Activated CD8-positive, alpha-beta T cell treated with anti-CD3 and anti-CD28 coated beads, Interleukin-2, amount 10 ng/mL, durations not matched to agents 7 days and 5 days (primary cell): ENCODE measurements around the gene RAC2. TPM values are rescaled to one million over a fixed set of nuclear protein-coding genes. Genes with fewer than 3 reads are reported as not detected.
A peak's percentile ranks its signal among the peaks of the same experiment; 100 is the strongest.

Source experiments
- ATAC-seq: fragments of 150-1000 bp; cut with Tn5 transposase; one replicate; pipeline ENCODE4 v1.10.0; 2021; ENCODE audit warnings: moderate library complexity
- CTCF ChIA-PET: fragments of 350-600 bp; sonication (Branson Sonifier 250); formaldehyde crosslinking; loops from one replicate; lab custom pipeline; 2021; ENCODE audit warnings: antibody characterized with exemption; lab: Charles Lee
- POLR2A ChIA-PET: fragments of 350-600 bp; sonication (Branson Sonifier 250); formaldehyde crosslinking; loops from one replicate; lab custom pipeline; 2021; ENCODE audit warnings: antibody characterized with exemption; lab: Charles Lee
- DNase-seq: peaks from one replicate; pipeline ENCODE4 v3.0.0-alpha.2; 2020
- H3K27ac Mint-ChIP-seq: one replicate; pipeline ENCODE4 v1.8.0; 2021; ENCODE audit warnings: mild to moderate bottlenecking, mixed read lengths
- H3K27me3 Mint-ChIP-seq: one replicate; pipeline ENCODE4 v1.8.0; 2021; ENCODE audit warnings: low read depth, mixed read lengths
- H3K36me3 Mint-ChIP-seq: one replicate; pipeline ENCODE4 v1.8.0; 2021; ENCODE audit warnings: low read depth, mixed read lengths
- H3K4me1 Mint-ChIP-seq: one replicate; pipeline ENCODE4 v1.8.0; 2021; ENCODE audit warnings: low read depth, mixed read lengths
- H3K4me3 Mint-ChIP-seq: one replicate; pipeline ENCODE4 v1.8.0; 2021; ENCODE audit warnings: mild to moderate bottlenecking, mixed read lengths
- H3K9me3 Mint-ChIP-seq: one replicate; pipeline ENCODE4 v1.8.0; 2022; ENCODE audit warnings: mixed read lengths; ENCODE audit not compliant: insufficient read depth
- total RNA-seq, 2 experiments: library from RNA; stranded (reverse); gene quantifications; one replicate each; pipeline ENCODE4 v1.2.3, GENCODE V29; 2021

The RAC2 gene
- total RNA-seq, 2 experiments from 2014 or later: 1,167 to 1,252 TPM

GRCh38 chr22:37284126-37284804 lies 40.2 kb upstream of the RAC2 start:
- peak overlapping the region; percentile 84 for H3K4me3 Mint-ChIP-seq

GRCh38 chr22:37283393-37283937 lies 39.4 kb upstream of the RAC2 start:
- ATAC-seq (peak; percentile 18), DNase-seq (peak; percentile 57)
- H3K27me3 Mint-ChIP-seq: peaks cover 5% of the 10 kb centered on the region
- H3K36me3 Mint-ChIP-seq: peaks cover 55% of the 10 kb centered on the region
- ChIA-PET CTCF (interaction anchor here (1.4 to 3.5 kb wide), 6 partner anchors 11 to 33 kb away, joined by 3 to 23 read pairs (median 8); no protein-coding TSS in a partner anchor), POLR2A (interaction anchor here (1.0 to 2.9 kb wide), 6 partner anchors 12 to 44 kb away, joined by 3 to 14 read pairs (median 6); no protein-coding TSS in a partner anchor)
- no peaks in the 10 kb centered on the region for H3K9me3 Mint-ChIP-seq
- H3K4me3 Mint-ChIP-seq: peak overlapping the region; percentile 84
- H3K27ac Mint-ChIP-seq: peak overlapping the region; percentile 98
- H3K4me1 Mint-ChIP-seq: peaks cover 70% of the 10 kb centered on the region

More at GRCh38 chr22:37284126-37284804, 40.2 kb upstream of the RAC2 start:
- peaks cover 70% of the 10 kb centered on the region for H3K4me1 Mint-ChIP-seq
- peaks cover 62% of the 10 kb centered on the region for H3K36me3 Mint-ChIP-seq
- ChIA-PET POLR2A (interaction anchor here (0.9 to 2.9 kb wide), 6 partner anchors 11 to 45 kb away, joined by 3 to 14 read pairs (median 5); no protein-coding TSS in a partner anchor), CTCF (interaction anchor here (0.9 to 3.5 kb wide), 8 partner anchors 12 to 283 kb away, joined by 3 to 23 read pairs (median 6); no protein-coding TSS in a partner anchor)
- H3K27me3 Mint-ChIP-seq: no peaks in the 10 kb centered on the region
- H3K27ac Mint-ChIP-seq: peak overlapping the region; percentile 98
- ATAC-seq (peak; percentile 10), DNase-seq (no peak)
- H3K9me3 Mint-ChIP-seq: no peaks in the 10 kb centered on the region

GRCh38 chr22:37282385-37282677 lies 38.3 kb upstream of the RAC2 start, which contains the start of gene CYTH4:
TSS of gene CYTH4 (plus strand) at chr22:37282508. CDS start at chr22:37282570, 62 bp downstream.
- H3K27me3 Mint-ChIP-seq: peaks cover 7% of the 10 kb centered on the region
- CTCF ChIA-PET: interaction anchor here (0.9 to 5.2 kb wide), 9 partner anchors 14 to 285 kb away, joined by 3 to 29 read pairs (median 6); no protein-coding TSS in a partner anchor
- peak within 1 kb of the TSS; percentile 98 for H3K27ac Mint-ChIP-seq
- ATAC-seq (peak; percentile 89), DNase-seq (peak; percentile 86)
- H3K4me3 Mint-ChIP-seq: peak within 1 kb of the TSS; percentile 84
- H3K9me3 Mint-ChIP-seq: no peaks in the 10 kb centered on the region
- POLR2A ChIA-PET: interaction anchor here (0.6 to 2.9 kb wide), 8 partner anchors 11 to 57 kb away, joined by 3 to 14 read pairs (median 5); no protein-coding TSS in a partner anchor
- peaks cover 70% of the 10 kb centered on the region for H3K4me1 Mint-ChIP-seq
- H3K36me3 Mint-ChIP-seq: peaks cover 48% of the 10 kb centered on the region

GRCh38 chr22:37281646-37282384 lies 37.7 kb upstream of the RAC2 start:
- peak; percentile 24 for ATAC-seq
- peak overlapping the region; percentile 98 for H3K27ac Mint-ChIP-seq
- DNase-seq: no peak
- H3K36me3 Mint-ChIP-seq: peaks cover 42% of the 10 kb centered on the region
- CTCF ChIA-PET: interaction anchor here (0.9 to 5.2 kb wide), 8 partner anchors 14 to 285 kb away, joined by 3 to 29 read pairs (median 4); no protein-coding TSS in a partner anchor
- no peaks in the 10 kb centered on the region for H3K9me3 Mint-ChIP-seq
- H3K27me3 Mint-ChIP-seq: peaks cover 7% of the 10 kb centered on the region
- peak overlapping the region; percentile 84 for H3K4me3 Mint-ChIP-seq
- peaks cover 66% of the 10 kb centered on the region for H3K4me1 Mint-ChIP-seq
- POLR2A ChIA-PET: interaction anchor here (1.0 to 2.9 kb wide), 6 partner anchors 11 to 39 kb away, joined by 3 to 14 read pairs (median 7); no protein-coding TSS in a partner anchor

- H3K9me3 Mint-ChIP-seq: no peaks in the 10 kb centered on the region
- CTCF ChIA-PET: interaction anchor here (0.9 to 5.2 kb wide), 6 partner anchors 13 to 177 kb away, joined by 3 to 29 read pairs (median 8); no protein-coding TSS in a partner anchor
- H3K4me3 Mint-ChIP-seq: no peak overlapping the region
- H3K4me1 Mint-ChIP-seq: peaks cover 65% of the 10 kb centered on the region
- H3K27me3 Mint-ChIP-seq: peaks cover 7% of the 10 kb centered on the region
- H3K27ac Mint-ChIP-seq: peak overlapping the region; percentile 98
- POLR2A ChIA-PET: interaction anchor here (1.0 to 2.9 kb wide), 5 partner anchors 10 to 38 kb away, joined by 3 to 14 read pairs (median 8); no protein-coding TSS in a partner anchor
- ATAC-seq: no peak
- no peak for DNase-seq
- peaks cover 36% of the 10 kb centered on the region for H3K36me3 Mint-ChIP-seq
These were observed 37.1 kb upstream of the RAC2 start for GRCh38 chr22:37281195-37281594.

GRCh38 chr22:37280718-37281117 lies 36.6 kb upstream of the RAC2 start:
- peaks cover 32% of the 10 kb centered on the region for H3K36me3 Mint-ChIP-seq
- ChIA-PET POLR2A (interaction anchor here (1.0 to 2.8 kb wide), 4 partner anchors 10 to 38 kb away, joined by 3 to 11 read pairs (median 7); no protein-coding TSS in a partner anchor), CTCF (interaction anchor here (0.9 to 5.2 kb wide), 4 partner anchors 10 to 26 kb away, joined by 3 to 29 read pairs (median 13); no protein-coding TSS in a partner anchor)
- no peak overlapping the region for H3K4me3 Mint-ChIP-seq
- H3K9me3 Mint-ChIP-seq: no peaks in the 10 kb centered on the region
- DNase-seq: no peak
- H3K4me1 Mint-ChIP-seq: peaks cover 65% of the 10 kb centered on the region
- ATAC-seq: no peak
- H3K27ac Mint-ChIP-seq: no peak overlapping the region
- H3K27me3 Mint-ChIP-seq: peaks cover 7% of the 10 kb centered on the region

GRCh38 chr22:37279331-37280181 lies 35.5 kb upstream of the RAC2 start:
- ATAC-seq: no peak
- ChIA-PET CTCF (interaction anchor here (1.2 to 5.2 kb wide), 4 partner anchors 9 to 328 kb away, joined by 3 to 29 read pairs (median 3); no protein-coding TSS in a partner anchor), POLR2A (interaction anchor here (0.6 kb wide), 1 partner anchor 13 kb away, joined by 3 read pairs; no protein-coding TSS in a partner anchor)
- Mint-ChIP-seq H3K4me1 (peaks cover 68% of the 10 kb centered on the region), H3K27me3 (peaks cover 7% of the 10 kb centered on the region), H3K9me3 (no peaks in the 10 kb centered on the region), H3K4me3 (no peak overlapping the region), H3K36me3 (peaks cover 24% of the 10 kb centered on the region), H3K27ac (peak overlapping the region; percentile 16)
- DNase-seq: no peak

GRCh38 chr22:37278261-37278660 lies 34.2 kb upstream of the RAC2 start:
- Mint-ChIP-seq H3K27ac (peak overlapping the region; percentile 47), H3K4me1 (peaks cover 74% of the 10 kb centered on the region), H3K4me3 (no peak overlapping the region), H3K27me3 (peaks cover 7% of the 10 kb centered on the region), H3K36me3 (peaks cover 12% of the 10 kb centered on the region), H3K9me3 (no peaks in the 10 kb centered on the region)
- POLR2A ChIA-PET: interaction anchor here (1.2 to 2.1 kb wide), 2 partner anchors 34 to 50 kb away, joined by 3 to 9 read pairs; partner anchors contain the start of gene RAC2
- ATAC-seq: no peak
- CTCF ChIA-PET: interaction anchor here (1.2 to 5.2 kb wide), 3 partner anchors 10 to 18 kb away, joined by 3 to 29 read pairs (median 13); no protein-coding TSS in a partner anchor
- no peak for DNase-seq

GRCh38 chr22:37277384-37277783 lies 33.3 kb upstream of the RAC2 start:
- DNase-seq (no peak), ATAC-seq (no peak)
- H3K27ac Mint-ChIP-seq: no peak overlapping the region
- H3K9me3 Mint-ChIP-seq: no peaks in the 10 kb centered on the region
- ChIA-PET POLR2A (interaction anchor here (1.2 to 2.1 kb wide), 2 partner anchors 33 to 49 kb away, joined by 3 to 9 read pairs; partner anchors contain the start of gene RAC2), CTCF (interaction anchor here (1.2 to 5.2 kb wide), 3 partner anchors 9 to 17 kb away, joined by 3 to 29 read pairs (median 13); no protein-coding TSS in a partner anchor)
- H3K4me1 Mint-ChIP-seq: peaks cover 78% of the 10 kb centered on the region
- peaks cover 3% of the 10 kb centered on the region for H3K36me3 Mint-ChIP-seq
- peaks cover 7% of the 10 kb centered on the region for H3K27me3 Mint-ChIP-seq
- H3K4me3 Mint-ChIP-seq: no peak overlapping the region

- Mint-ChIP-seq H3K9me3 (no peaks in the 10 kb centered on the region), H3K27me3 (peaks cover 9% of the 10 kb centered on the region), H3K4me1 (peaks cover 73% of the 10 kb centered on the region), H3K27ac (no peak overlapping the region), H3K4me3 (no peak overlapping the region), H3K36me3 (no peaks in the 10 kb centered on the region)
- POLR2A ChIA-PET: interaction anchor here (2.1 kb wide), 1 partner anchor 33 kb away, joined by 9 read pairs; the partner anchor contains the start of gene RAC2
- ATAC-seq (no peak), DNase-seq (no peak)
- CTCF ChIA-PET: interaction anchor here (1.6 to 2.5 kb wide), 2 partner anchors 16 to 23 kb away, joined by 3 to 13 read pairs; no protein-coding TSS in a partner anchor
These were observed 32.7 kb upstream of the RAC2 start for GRCh38 chr22:37276776-37277175.
